Measurements from ENCODE around the gene RAB6D.

DNA sequence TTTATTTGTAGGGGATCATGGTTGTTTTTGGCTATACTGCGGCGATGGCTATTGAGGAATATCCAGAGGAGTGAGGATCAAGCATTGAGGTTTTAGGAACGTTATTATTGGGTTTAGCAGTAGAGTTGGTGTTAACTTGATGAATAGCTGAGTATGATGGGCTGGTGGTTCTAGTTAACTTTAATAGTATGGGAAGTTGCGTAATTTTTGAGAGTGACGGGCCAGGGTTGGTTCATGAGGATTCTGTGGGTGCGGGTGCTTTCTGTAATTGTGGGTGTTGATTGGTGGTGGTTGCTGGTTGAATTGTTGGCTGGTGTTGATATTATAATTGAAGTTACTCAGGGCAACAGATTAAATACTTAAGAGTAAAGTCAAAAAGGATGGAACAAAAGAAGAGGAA, 6.0 kb upstream of the RAB6D start:
- TF ChIP-seq, protein P1, sequence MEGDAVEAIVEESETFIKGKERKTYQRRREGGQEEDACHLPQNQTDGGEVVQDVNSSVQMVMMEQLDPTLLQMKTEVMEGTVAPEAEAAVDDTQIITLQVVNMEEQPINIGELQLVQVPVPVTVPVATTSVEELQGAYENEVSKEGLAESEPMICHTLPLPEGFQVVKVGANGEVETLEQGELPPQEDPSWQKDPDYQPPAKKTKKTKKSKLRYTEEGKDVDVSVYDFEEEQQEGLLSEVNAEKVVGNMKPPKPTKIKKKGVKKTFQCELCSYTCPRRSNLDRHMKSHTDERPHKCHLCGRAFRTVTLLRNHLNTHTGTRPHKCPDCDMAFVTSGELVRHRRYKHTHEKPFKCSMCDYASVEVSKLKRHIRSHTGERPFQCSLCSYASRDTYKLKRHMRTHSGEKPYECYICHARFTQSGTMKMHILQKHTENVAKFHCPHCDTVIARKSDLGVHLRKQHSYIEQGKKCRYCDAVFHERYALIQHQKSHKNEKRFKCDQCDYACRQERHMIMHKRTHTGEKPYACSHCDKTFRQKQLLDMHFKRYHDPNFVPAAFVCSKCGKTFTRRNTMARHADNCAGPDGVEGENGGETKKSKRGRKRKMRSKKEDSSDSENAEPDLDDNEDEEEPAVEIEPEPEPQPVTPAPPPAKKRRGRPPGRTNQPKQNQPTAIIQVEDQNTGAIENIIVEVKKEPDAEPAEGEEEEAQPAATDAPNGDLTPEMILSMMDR (IDR thresholded peaks at IDR 0.05) = no peak
- no peak for TF ChIP-seq POLR2A (IDR thresholded peaks at IDR 0.05)
